HG02588 (cell line): ENCODE results near the gene NUDT1.

ENCODE experiments used
- ATAC-seq: cut with Tn5 transposase; IDR thresholded peaks from one replicate; pipeline ENCODE4 v1.9.1; 2021; ENCODE audit warnings: mild to moderate bottlenecking, moderate library complexity; ENCODE audit not compliant: unreplicated experiment

Gene NUDT1

GRCh38 chr7:2247141-2247995 lies 5.3 kb downstream of the NUDT1 start:
- ATAC-seq = no peak

GRCh38 chr7:2248984-2249694 lies 7.1 kb downstream of the NUDT1 start:
- ATAC-seq = no peak

- ATAC-seq = no peak
These were observed 7.8 kb downstream of the NUDT1 start for GRCh38 chr7:2249744-2250323.

- ATAC-seq = no peak
These were observed 9.4 kb downstream of the NUDT1 start for GRCh38 chr7:2251381-2251780.

GRCh38 chr7:2251841-2252771 lies 10.1 kb downstream of the NUDT1 start:
- ATAC-seq = no peak

- ATAC-seq = no peak
These were observed 11.0 kb downstream of the NUDT1 start for GRCh38 chr7:2253021-2253420.

- no peak for ATAC-seq
These were observed 11.7 kb downstream of the NUDT1 start for GRCh38 chr7:2253525-2254244.

GRCh38 chr7:2254429-2255144 lies 12.6 kb downstream of the NUDT1 start:
- ATAC-seq = no peak

- no peak for ATAC-seq
These were observed 13.4 kb downstream of the NUDT1 start for GRCh38 chr7:2255145-2256139.

- ATAC-seq = no peak
These were observed 14.4 kb downstream of the NUDT1 start for GRCh38 chr7:2256306-2257045.

GRCh38 chr7:2257046-2257551 lies 15.1 kb downstream of the NUDT1 start:
- ATAC-seq = no peak

GRCh38 chr7:2257651-2258050 lies 15.6 kb downstream of the NUDT1 start:
- no peak for ATAC-seq

GRCh38 chr7:2258661-2259365 lies 16.8 kb downstream of the NUDT1 start:
- ATAC-seq = peak; percentile 59

GRCh38 chr7:2259480-2259879 lies 17.5 kb downstream of the NUDT1 start:
- ATAC-seq = no peak

GRCh38 chr7:2260820-2261219 lies 18.8 kb downstream of the NUDT1 start:
- no peak for ATAC-seq

GRCh38 chr7:2261611-2262010 lies 19.6 kb downstream of the NUDT1 start:
- ATAC-seq = no peak

GRCh38 chr7:2263176-2263575 lies 21.1 kb downstream of the NUDT1 start:
- no peak for ATAC-seq
